Stimulated activated CD4-positive, alpha-beta T cell treated with anti-CD3 and anti-CD28 coated beads, Interleukin-12 subunit alpha, Interleukin-12 subunit beta, amount 100 ng/mL, for 4 hours (primary cell): ENCODE results near the gene RFX1.
"Not testable (repeated sequence)": the region's sequence is repeated elsewhere in the genome, so short reads cannot be mapped to it uniquely, and the experiment has no call there.

Source experiments
- DNase-seq: peaks from one replicate; pipeline ENCODE4 v3.0.0-alpha.2; 2020

RFX1 gene

GRCh38 chr19:13978351-13979243 lies 27.5 kb downstream of the RFX1 start:
- DNase-seq, result peak; percentile 21

DNA sequence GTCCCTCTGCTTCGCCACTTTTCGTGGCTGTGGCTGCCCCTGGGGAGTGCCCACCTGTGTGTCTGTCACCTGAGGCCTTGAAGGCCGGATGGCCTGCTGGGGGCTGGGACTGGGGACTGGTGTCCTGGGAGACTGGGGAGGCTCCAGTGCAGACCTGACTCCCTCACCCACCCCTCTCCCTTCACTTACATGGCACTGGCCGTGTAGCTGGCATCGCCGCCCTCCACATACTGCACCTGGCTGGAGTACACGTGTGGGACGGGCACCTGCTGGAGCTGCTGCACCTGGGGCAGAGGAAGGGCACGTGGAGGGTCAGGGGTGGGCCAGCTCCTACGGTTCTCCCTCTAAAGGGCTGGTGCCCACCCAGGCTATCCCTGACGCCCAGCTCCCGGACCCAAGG lies 28.3 kb downstream of the RFX1 start:
- no peak for DNase-seq

DNA sequence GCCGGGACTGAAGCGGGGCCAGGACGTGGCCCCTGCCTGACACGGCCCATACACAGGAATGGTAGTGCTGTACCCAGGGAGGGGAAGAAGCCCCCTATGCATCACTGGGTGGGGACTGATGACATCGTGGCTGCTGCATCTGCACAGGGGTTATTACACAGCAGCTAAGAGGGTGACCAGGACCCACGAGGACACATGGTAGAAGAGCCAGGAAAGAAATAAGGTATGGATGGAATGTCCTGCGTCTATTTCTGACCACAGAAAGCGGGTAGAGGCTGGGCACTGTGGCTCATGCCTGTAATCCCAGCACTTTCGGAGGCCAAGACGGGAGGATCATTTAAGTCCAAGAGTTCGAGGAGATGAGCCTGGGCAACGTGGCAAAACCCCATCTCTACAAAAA lies 29.7 kb downstream of the RFX1 start:
- DNase-seq, result no peak

DNA sequence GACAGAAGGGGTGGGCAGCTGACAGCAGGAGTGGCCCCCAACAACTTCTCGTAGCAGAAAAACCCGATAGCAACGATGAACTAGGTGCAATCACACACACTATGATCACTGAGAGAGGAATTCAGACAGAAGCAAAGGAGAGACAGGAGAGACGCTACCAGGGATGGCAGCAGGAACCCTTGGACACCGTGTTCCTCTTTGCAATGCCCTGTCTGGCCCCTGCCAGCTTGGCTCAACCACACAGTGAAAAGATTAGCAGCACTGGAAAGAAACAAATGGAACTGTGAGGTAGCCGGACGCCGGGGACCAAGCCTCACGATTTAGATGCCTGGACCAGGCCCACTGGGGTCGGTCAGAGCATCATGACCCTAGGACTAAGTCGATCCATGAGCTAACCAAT lies 30.2 kb downstream of the RFX1 start:
- no peak for DNase-seq

DNA sequence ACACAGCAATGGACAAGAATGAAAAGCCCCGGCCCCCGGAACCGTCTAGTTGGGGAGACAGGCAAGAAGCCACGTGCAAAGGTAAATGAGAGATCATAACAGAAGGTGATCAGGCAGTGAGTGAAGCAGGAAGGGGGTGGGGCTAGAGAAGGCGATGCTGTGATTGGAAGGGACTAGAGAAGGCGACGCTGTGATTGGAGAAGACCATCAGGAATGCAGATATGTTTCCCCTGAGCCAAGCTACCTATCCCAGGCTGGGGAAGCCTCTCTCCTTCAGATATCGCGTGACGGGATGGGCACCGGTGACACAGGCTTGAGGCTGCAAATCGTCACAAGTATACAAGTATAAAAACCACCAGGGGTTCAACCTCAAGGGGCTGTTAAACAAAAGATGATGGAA lies 32.0 kb downstream of the RFX1 start:
- DNase-seq, result peak; percentile 28

- DNase-seq, result not testable (repeated sequence)
Observed at GRCh38 chr19:13973479-13973878, 32.6 kb downstream of the RFX1 start.

- DNase-seq, result no peak
Observed at GRCh38 chr19:13972368-13973155, 33.6 kb downstream of the RFX1 start.

GRCh38 chr19:13971868-13972267 lies 34.3 kb downstream of the RFX1 start:
- not testable (repeated sequence) for DNase-seq

GRCh38 chr19:13969897-13970296 lies 36.2 kb downstream of the RFX1 start:
- DNase-seq, result no peak

DNA sequence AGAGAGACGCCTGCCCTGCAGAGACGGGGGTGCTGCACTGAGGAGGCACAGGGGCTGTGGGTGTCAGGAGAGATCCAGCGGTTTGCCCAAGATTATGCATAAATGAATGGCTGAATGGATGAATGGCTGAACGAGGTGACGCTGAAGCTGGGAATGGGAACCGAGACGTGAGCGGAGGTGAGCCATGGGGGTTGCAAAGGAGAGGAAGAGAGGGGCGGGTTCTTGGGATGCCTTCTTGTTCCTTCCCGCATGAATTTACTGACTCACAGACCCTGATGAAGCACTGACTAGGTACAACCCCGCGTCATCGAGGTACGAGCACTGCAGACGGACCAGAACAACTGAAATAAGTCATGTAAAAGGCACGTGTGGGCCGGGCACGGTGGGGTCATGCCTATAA lies 37.1 kb downstream of the RFX1 start:
- no peak for DNase-seq

DNA sequence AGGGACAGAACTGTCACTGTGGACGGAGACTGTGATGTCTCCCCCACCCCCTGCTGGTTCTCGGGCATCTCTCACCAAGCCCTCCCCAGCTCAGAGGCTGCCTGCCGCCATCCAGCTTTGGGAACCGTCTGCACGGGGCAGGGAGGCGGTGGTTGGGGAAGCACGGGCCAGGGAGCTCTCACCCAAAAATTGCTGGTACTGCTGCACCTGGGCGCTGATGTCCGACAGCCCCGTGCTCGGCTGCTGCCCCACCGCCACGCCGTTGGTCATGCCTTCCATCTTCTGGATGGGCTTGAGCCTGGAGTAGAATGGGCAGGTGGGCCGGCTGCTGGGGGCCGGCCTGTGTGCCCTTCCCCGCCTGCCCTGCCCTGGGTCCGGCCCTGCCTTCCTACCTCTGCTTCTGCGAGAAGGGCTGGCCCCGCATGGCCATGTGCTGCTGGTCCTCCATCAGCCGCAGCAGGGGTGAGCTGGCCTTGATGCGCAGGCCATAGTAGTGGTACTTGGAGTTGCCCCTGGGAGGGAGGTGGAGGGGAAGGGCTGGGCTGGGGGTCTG lies 37.7 kb downstream of the RFX1 start:
- no peak for DNase-seq

DNA sequence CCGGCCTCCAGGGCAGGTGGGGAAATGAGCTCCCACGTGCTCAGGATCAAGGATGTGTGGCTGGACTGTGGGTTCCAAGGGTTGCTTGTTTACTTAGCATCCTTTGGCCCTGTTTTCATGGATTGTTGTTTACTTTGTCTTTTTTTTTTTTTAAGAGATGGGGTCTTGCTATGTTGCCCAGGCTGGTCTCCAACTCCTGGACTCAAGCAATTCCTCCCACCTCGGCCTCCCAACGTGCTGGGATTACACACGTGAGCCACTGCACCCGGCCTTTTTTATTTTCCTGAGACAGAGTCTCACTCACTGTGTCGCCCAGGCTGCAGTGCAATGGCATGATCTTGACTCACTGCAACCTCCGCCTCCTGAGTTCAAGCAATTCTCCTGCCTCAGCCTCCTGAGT lies 38.9 kb downstream of the RFX1 start:
- not testable (repeated sequence) for DNase-seq

DNA sequence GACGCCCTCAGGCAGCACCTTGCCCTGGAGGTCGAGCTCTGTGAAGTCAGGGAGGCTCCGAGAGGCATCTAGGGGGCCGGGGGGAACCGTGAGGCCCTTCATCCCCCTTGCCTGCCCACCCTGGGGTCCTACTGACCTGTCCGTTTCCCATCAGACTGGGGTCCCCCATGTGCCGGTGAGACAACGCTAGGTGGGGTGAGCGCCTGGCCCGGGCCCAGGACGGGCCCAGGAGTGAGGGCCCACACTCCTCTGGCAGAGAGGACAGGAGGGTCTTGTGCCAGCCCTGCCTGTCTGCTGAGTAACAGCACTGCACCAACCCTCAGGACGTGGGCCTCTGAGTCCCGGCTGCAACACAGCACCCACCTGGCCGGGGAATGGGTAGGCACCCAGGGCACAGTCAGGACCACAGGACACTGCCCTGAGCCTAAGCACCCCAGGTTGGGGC lies 39.4 kb downstream of the RFX1 start:
- no peak for DNase-seq

GRCh38 chr19:13965926-13966683 lies 40.0 kb downstream of the RFX1 start:
- no peak for DNase-seq

- DNase-seq, result no peak
Observed at GRCh38 chr19:13965377-13965896, 40.7 kb downstream of the RFX1 start.

GRCh38 chr19:13964776-13965175 lies 41.3 kb downstream of the RFX1 start:
- DNase-seq, result no peak

- DNase-seq, result no peak
Observed at GRCh38 chr19:13963603-13964105, 42.5 kb downstream of the RFX1 start.

- no peak for DNase-seq
Observed at GRCh38 chr19:13962699-13963602, 43.2 kb downstream of the RFX1 start.

DNA sequence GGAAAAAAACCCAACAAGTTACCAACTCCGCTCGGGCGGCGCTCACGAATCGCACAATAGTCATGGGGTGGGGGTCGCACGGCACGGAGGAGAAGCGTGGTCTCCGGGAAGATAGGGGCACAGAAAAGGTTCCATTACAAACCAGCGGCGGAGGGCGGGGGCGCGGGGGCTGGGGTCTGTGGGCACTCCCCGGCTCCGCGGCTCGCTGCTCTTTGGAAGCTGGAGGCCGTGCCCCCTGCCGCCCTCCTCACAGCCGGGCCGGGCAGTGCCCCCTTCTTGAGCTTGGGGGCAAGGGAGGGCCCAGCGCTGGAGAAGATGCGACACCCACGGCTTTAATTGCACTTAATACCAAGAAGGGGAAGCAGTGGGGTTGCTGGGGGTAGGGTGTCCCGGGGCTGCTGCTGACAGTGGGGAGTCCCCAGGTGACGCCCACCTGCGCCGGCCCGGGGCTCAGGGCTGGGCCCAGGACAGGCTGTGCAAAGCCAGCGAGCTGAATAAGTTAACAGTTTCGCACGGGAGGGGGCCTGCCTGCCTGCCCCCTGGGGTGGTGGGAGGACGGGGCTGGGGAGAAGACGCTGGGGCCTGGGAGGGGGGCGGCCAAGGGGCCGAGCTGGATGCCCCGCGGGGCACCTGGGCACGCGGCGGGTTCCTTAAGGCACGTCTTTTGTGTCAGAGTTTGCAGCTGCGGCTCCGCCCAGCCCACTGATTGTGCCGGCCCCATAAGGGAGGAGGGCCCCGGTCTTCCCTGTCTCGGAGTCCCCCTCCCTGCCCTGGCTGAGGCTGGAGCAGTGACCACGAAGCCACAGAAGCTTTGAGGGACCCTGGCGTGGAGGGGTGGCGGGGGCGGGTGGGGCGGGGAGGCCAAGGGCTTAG lies 44.1 kb downstream of the RFX1 start:
- DNase-seq, result no peak
